NB4 (cell line): ENCODE measurements around the gene MTR.

Experiments
- POLR2A ChIP-seq: IDR thresholded peaks from 2 replicates; pipeline ENCODE4 v1.6.1; 2011; ENCODE audit warnings: mild to moderate bottlenecking; ENCODE audit not compliant: insufficient read length; ENCODE audit errors: extremely low read depth
- TF ChIP-seq, protein P1 (sequence below): IDR thresholded peaks from one replicate; pipeline ENCODE4 v1.5.1; 2012; ENCODE audit warnings: low read depth, low read length
- TF ChIP-seq, protein P2 (sequence below): IDR thresholded peaks from 2 replicates; pipeline ENCODE4 v1.6.1; 2011; ENCODE audit warnings: low read depth, low read length

DNA sequence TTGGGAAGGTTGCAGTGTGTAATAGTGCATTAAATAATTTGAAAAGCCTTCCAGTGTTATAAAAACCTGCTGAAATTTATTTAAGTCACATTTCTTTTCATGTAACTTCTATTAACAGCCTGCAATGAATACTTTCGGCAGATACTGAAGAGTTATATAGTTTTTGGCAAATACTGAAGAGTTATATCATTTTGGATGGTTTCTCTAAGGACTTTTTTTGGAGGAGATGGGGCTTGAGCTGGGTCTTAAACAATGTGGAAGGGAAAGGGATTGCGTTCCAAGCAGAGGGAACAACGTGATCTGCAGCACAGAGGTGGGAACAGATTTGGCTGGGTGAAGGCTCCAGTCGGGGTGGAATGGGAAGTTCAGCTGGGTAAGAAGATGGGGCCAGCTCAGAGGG, 39.8 kb downstream of the MTR start:
- no peak for TF ChIP-seq POLR2A
- TF ChIP-seq, protein P1, sequence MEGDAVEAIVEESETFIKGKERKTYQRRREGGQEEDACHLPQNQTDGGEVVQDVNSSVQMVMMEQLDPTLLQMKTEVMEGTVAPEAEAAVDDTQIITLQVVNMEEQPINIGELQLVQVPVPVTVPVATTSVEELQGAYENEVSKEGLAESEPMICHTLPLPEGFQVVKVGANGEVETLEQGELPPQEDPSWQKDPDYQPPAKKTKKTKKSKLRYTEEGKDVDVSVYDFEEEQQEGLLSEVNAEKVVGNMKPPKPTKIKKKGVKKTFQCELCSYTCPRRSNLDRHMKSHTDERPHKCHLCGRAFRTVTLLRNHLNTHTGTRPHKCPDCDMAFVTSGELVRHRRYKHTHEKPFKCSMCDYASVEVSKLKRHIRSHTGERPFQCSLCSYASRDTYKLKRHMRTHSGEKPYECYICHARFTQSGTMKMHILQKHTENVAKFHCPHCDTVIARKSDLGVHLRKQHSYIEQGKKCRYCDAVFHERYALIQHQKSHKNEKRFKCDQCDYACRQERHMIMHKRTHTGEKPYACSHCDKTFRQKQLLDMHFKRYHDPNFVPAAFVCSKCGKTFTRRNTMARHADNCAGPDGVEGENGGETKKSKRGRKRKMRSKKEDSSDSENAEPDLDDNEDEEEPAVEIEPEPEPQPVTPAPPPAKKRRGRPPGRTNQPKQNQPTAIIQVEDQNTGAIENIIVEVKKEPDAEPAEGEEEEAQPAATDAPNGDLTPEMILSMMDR = no peak
- TF ChIP-seq, protein P2, sequence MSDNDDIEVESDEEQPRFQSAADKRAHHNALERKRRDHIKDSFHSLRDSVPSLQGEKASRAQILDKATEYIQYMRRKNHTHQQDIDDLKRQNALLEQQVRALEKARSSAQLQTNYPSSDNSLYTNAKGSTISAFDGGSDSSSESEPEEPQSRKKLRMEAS = no peak
